Transverse colon (tissue), 4 donors: ENCODE measurements around the gene GABPB1.

Experiments
- CTCF ChIP-seq, 5 experiments: fragments of 200-600 bp in 3 of 5; fragments of 450-650 bp in 2 of 5; sonication (generic) in 3 of 5; IDR thresholded peaks; 1 replicate in 2 of 5; 2 replicates in 3 of 5; pipeline ENCODE4 v1.5.1; 2016 to 2017; ENCODE audit warnings: antibody characterized with exemption in 5 of 5, inconsistent platforms in 3 of 5, mild to moderate bottlenecking in 2 of 5, moderate library complexity in 1 of 5
- POLR2AphosphoS5 ChIP-seq, 3 donors: sonication (generic); formaldehyde crosslinking; IDR thresholded peaks; one replicate each; pipeline ENCODE4 v1.6.1; 2016; ENCODE audit warnings: antibody characterized with exemption in 3 of 3

GRCh38 chr15:50355980-50356379, 982 bp upstream of the GABPB1 start:
- TF ChIP-seq CTCF (IDR thresholded peaks at IDR 0.05), result no peak
- no peak for TF ChIP-seq POLR2AphosphoS5 (IDR thresholded peaks at IDR 0.05)
